ENCODE data around the gene SRXN1. TPM values are rescaled to one million over a fixed set of nuclear protein-coding genes. Genes with fewer than 3 reads are reported as not detected.
"Not testable (repeated sequence)": the region's sequence is repeated elsewhere in the genome, so short reads cannot be mapped to it uniquely, and the experiment has no call there.

Gene SRXN1
- polyA plus RNA-seq, 1 experiment: 64.6 TPM

- H3K27ac ChIP-seq (ENCODE audit: low read depth, low read length): no peak overlapping the region
- no peak overlapping the region for H3K4me3 ChIP-seq (ENCODE audit: low read depth, low read length)
- no peak for DNase-seq (ENCODE audit: low read depth, low spot score)
- TF ChIP-seq CTCF (IDR thresholded peaks at IDR 0.05; ENCODE audit: low read depth, low read length): no peak
- peaks cover 13% of the 10 kb centered on the region for H3K27me3 ChIP-seq (ENCODE audit: control insufficient read depth, insufficient read depth, low read length)
- H3K9me3 ChIP-seq (ENCODE audit: control insufficient read depth, insufficient read depth, low read length): no peaks in the 10 kb centered on the region
- CTCF ChIA-PET: no interaction called here
- POLR2A ChIA-PET: no interaction called here
These were observed 44.8 kb upstream of the SRXN1 start for GRCh38 chr20:697826-698225.

- DNase-seq (ENCODE audit: low read depth, low spot score): no peak
- Histone ChIP-seq H3K9me3 (ENCODE audit: control insufficient read depth, insufficient read depth, low read length) (no peaks in the 10 kb centered on the region), H3K27me3 (ENCODE audit: control insufficient read depth, insufficient read depth, low read length) (peaks cover 5% of the 10 kb centered on the region), H3K4me3 (ENCODE audit: low read depth, low read length) (no peak overlapping the region), H3K27ac (ENCODE audit: low read depth, low read length) (no peak overlapping the region)
- no peak for TF ChIP-seq CTCF (IDR thresholded peaks at IDR 0.05; ENCODE audit: low read depth, low read length)
- CTCF ChIA-PET: interaction anchor here (1.2 kb wide), 1 partner anchor 28 kb away, joined by 3 read pairs; no protein-coding TSS in a partner anchor
- POLR2A ChIA-PET: no interaction called here
These were observed 42.3 kb upstream of the SRXN1 start for GRCh38 chr20:695165-695866.

GRCh38 chr20:694496-694895 is 41.5 kb upstream of the SRXN1 start:
- Histone ChIP-seq H3K4me3 (ENCODE audit: low read depth, low read length) (no peak overlapping the region), H3K27ac (ENCODE audit: low read depth, low read length) (no peak overlapping the region), H3K27me3 (ENCODE audit: control insufficient read depth, insufficient read depth, low read length) (peaks cover 2% of the 10 kb centered on the region), H3K9me3 (ENCODE audit: control insufficient read depth, insufficient read depth, low read length) (no peaks in the 10 kb centered on the region)
- POLR2A ChIA-PET: no interaction called here
- TF ChIP-seq CTCF (IDR thresholded peaks at IDR 0.05; ENCODE audit: low read depth, low read length): no peak
- no peak for DNase-seq (ENCODE audit: low read depth, low spot score)
- CTCF ChIA-PET: no interaction called here

GRCh38 chr20:693786-694185 is 40.8 kb upstream of the SRXN1 start:
- CTCF ChIA-PET; DNase-seq (ENCODE audit: low read depth, low spot score): not testable (repeated sequence)

GRCh38 chr20:692044-692443 is 39.0 kb upstream of the SRXN1 start:
- no peak for TF ChIP-seq CTCF (IDR thresholded peaks at IDR 0.05; ENCODE audit: low read depth, low read length)
- H3K4me3 ChIP-seq (ENCODE audit: low read depth, low read length): no peak overlapping the region
- ChIA-PET POLR2A (no interaction called here), CTCF (no interaction called here)
- DNase-seq (ENCODE audit: low read depth, low spot score): no peak
- H3K27me3 ChIP-seq (ENCODE audit: control insufficient read depth, insufficient read depth, low read length): peaks cover 17% of the 10 kb centered on the region
- H3K27ac ChIP-seq (ENCODE audit: low read depth, low read length): no peak overlapping the region
- no peaks in the 10 kb centered on the region for H3K9me3 ChIP-seq (ENCODE audit: control insufficient read depth, insufficient read depth, low read length)

More at GRCh38 chr20:693786-694185, 40.8 kb upstream of the SRXN1 start:
- H3K4me3 ChIP-seq (ENCODE audit: low read depth, low read length); POLR2A ChIA-PET; H3K27ac ChIP-seq (ENCODE audit: low read depth, low read length); H3K27me3 ChIP-seq (ENCODE audit: control insufficient read depth, insufficient read depth, low read length); H3K9me3 ChIP-seq (ENCODE audit: control insufficient read depth, insufficient read depth, low read length): not testable (repeated sequence)

Data from AG04450 (cell line).